GM18867 (cell line): Measurements from ENCODE around the gene KLHDC9.

ENCODE experiments used
- ATAC-seq: cut with Tn5 transposase; IDR thresholded peaks from one replicate; pipeline ENCODE4 v1.9.1; 2021; ENCODE audit warnings: mild to moderate bottlenecking, moderate library complexity; ENCODE audit not compliant: unreplicated experiment

KLHDC9 gene

GRCh38 chr1:161074676-161075368 lies 23.3 kb upstream of the KLHDC9 start:
- no peak for ATAC-seq

GRCh38 chr1:161076410-161076809 lies 21.8 kb upstream of the KLHDC9 start:
- ATAC-seq: no peak

GRCh38 chr1:161077426-161077825 lies 20.7 kb upstream of the KLHDC9 start:
- ATAC-seq: no peak

- no peak for ATAC-seq
Observed at GRCh38 chr1:161079436-161080110, 18.6 kb upstream of the KLHDC9 start.

GRCh38 chr1:161080441-161081405 lies 17.4 kb upstream of the KLHDC9 start:
- no peak for ATAC-seq

- no peak for ATAC-seq
Observed at GRCh38 chr1:161081519-161081918, 16.6 kb upstream of the KLHDC9 start.

GRCh38 chr1:161082483-161082882 lies 15.7 kb upstream of the KLHDC9 start:
- no peak for ATAC-seq

GRCh38 chr1:161082996-161083747 lies 15.0 kb upstream of the KLHDC9 start:
- ATAC-seq: no peak

GRCh38 chr1:161083748-161084596 lies 14.2 kb upstream of the KLHDC9 start:
- no peak for ATAC-seq

GRCh38 chr1:161084597-161084988 lies 13.6 kb upstream of the KLHDC9 start:
- no peak for ATAC-seq

GRCh38 chr1:161085165-161085564 lies 13.0 kb upstream of the KLHDC9 start:
- ATAC-seq: no peak

GRCh38 chr1:161086457-161086856 lies 11.7 kb upstream of the KLHDC9 start:
- no peak for ATAC-seq

- ATAC-seq: no peak
Observed at GRCh38 chr1:161088587-161089110, 9.5 kb upstream of the KLHDC9 start.

- ATAC-seq: no peak
Observed at GRCh38 chr1:161089251-161089924, 8.8 kb upstream of the KLHDC9 start, which contains the start of gene NECTIN4. Gene NECTIN4, minus strand, starts transcription at chr1:161089558. Its CDS starts 262 bp downstream, at chr1:161089296.

- ATAC-seq: no peak
Observed at GRCh38 chr1:161089938-161090337, 8.2 kb upstream of the KLHDC9 start.

GRCh38 chr1:161090617-161091016 lies 7.5 kb upstream of the KLHDC9 start:
- ATAC-seq: no peak

GRCh38 chr1:161091093-161091492 lies 7.1 kb upstream of the KLHDC9 start:
- no peak for ATAC-seq

GRCh38 chr1:161091796-161092507 lies 6.2 kb upstream of the KLHDC9 start:
- ATAC-seq: no peak
